HFF-Myc (cell line): Measurements from ENCODE around the gene NR2C2AP.

Experiments
- DNase-seq: peaks from one replicate; pipeline ENCODE4 v3.0.0-alpha.2; 2011; ENCODE audit warnings: low read depth; ENCODE audit errors: extremely low read depth
- H3K4me3 ChIP-seq: replicated peaks from 2 replicates; pipeline ENCODE4 v1.5.1; 2011; ENCODE audit warnings: low read depth, mild to moderate bottlenecking, control low read depth, low read length
- TF ChIP-seq, protein P1 (sequence below): IDR thresholded peaks from 2 replicates; pipeline ENCODE4 v1.5.1; 2012; ENCODE audit warnings: mild to moderate bottlenecking, low read depth, low read length, control low read depth; ENCODE audit errors: missing control alignments

Gene NR2C2AP, protein sequence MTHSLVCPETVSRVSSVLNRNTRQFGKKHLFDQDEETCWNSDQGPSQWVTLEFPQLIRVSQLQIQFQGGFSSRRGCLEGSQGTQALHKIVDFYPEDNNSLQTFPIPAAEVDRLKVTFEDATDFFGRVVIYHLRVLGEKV

DNA sequence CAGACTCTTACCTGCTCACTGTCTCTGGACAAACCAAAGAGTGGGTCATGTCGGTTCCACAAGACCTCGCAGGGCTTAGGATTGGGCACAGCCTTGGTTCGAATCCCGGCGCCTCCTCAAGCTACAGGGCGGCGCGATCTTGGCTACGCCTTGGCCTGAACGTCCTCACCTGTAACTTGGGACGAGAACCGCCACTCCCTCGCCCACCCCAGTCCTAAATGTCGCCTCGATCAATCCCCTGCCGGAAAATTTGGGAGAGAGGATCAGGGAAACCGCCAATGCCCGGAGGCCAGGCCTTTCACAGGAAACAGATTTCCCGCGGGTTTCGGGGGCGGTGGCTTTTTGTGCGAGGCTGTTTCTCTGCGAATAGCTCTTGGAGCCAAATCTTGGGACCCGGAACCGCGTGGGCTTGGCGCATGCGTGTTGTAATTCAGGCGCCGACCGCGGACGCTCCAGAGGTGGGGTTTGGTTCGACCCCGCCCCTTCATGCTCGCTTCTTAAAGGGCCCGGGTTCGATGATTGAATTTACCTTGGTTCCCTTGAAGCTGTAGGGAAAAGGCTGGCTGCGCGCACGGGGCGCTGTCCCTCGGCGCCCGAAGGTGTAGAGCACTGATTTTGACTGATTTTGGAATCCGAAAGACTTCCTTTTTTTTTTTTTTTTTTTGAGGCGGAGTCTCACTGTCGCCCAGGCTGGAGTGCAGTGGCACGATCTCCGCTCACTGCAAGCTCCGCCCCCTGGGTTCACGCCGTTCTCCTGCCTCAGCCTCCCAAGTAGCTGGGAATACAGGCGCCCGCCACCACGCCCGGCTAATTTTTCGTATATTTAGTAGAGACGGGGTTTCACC is at the start of gene NR2C2AP:
NR2C2AP (minus strand) TSS at position 403 of the 845 bp plus-strand sequence; CDS start at position 49, 354 bp downstream.
- peak; percentile 82 for DNase-seq
- TF ChIP-seq, protein P1, sequence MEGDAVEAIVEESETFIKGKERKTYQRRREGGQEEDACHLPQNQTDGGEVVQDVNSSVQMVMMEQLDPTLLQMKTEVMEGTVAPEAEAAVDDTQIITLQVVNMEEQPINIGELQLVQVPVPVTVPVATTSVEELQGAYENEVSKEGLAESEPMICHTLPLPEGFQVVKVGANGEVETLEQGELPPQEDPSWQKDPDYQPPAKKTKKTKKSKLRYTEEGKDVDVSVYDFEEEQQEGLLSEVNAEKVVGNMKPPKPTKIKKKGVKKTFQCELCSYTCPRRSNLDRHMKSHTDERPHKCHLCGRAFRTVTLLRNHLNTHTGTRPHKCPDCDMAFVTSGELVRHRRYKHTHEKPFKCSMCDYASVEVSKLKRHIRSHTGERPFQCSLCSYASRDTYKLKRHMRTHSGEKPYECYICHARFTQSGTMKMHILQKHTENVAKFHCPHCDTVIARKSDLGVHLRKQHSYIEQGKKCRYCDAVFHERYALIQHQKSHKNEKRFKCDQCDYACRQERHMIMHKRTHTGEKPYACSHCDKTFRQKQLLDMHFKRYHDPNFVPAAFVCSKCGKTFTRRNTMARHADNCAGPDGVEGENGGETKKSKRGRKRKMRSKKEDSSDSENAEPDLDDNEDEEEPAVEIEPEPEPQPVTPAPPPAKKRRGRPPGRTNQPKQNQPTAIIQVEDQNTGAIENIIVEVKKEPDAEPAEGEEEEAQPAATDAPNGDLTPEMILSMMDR = no peak
- peak within 1 kb of the TSS; percentile 70 for H3K4me3 ChIP-seq

DNA sequence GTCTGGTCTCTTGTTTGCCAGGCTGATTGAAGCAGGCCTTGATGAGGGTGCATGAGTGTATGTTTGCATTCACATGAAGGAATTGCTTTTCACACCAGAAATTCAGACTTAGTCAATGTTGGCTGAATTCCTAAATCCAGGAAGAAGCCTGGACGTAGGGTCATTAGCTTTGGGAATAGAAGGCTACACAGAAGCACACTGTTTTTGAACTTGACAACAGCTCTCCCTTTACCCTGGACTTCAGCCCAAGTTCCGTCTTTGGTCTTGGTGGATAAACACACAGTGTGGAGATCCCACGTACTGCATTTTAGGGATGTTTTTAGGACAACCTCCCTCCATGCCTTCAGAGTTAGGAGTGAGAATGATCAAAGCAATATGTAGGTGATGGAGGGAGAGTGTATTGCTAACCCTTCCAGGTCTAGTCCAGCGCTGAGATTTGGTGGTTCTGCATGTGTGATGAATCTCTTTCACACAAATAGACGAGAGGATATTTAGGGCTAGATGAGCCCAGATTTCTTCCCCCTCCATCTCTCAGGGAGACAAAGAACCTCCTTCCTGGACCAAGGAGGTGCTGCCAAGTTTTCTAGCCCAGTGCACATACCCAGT is 47.1 kb upstream of the NR2C2AP start:
- TF ChIP-seq, protein P1 = no peak
- no peak for DNase-seq

DNA sequence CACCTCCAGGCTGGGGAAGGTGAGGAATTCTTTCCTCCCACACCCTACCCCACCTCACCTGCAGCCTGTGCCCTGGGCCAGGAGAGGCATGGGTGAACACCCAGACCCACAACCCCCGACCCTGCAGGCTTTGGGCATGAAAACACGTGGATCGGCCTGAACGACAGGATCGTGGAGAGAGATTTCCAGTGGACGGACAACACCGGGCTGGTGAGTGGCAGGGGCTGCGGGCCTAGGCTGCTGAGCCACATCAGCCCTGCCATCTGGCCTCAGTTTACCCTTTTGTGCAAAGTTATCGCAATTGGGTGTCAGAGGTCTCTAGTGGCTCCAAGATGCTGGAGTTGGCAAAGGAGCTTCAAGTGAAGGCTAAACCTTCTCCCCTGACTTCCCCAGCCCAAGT is 37.3 kb upstream of the NR2C2AP start:
- TF ChIP-seq, protein P1 = no peak
- DNase-seq = no peak

More for the DNA sequence above, 47.1 kb upstream of the NR2C2AP start:
- no peak overlapping the region for H3K4me3 ChIP-seq

DNA sequence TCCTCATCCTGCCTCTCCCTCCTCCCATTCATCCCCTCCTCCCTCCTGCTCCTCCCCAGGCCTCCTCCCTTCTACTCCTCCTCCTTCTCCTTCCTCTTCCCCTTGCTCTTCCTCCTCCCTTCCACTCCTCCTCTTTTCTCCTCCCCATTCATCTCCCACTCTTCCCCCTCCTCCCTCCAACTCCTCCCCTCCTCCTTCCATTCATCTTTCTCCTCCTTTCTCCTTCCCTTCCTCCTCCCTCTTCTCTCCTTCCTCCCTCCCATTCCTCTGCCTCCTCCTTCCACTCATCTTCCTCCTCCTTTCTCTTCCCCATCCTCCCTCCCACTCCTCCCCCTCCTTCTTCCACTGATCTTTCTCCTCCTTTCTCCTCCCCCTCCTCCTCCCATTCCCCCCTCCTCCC is 36.5 kb upstream of the NR2C2AP start:
- H3K4me3 ChIP-seq = no peak overlapping the region
- TF ChIP-seq, protein P1 = no peak
- DNase-seq = no peak

More for the DNA sequence above, 37.3 kb upstream of the NR2C2AP start:
- no peak overlapping the region for H3K4me3 ChIP-seq

DNA sequence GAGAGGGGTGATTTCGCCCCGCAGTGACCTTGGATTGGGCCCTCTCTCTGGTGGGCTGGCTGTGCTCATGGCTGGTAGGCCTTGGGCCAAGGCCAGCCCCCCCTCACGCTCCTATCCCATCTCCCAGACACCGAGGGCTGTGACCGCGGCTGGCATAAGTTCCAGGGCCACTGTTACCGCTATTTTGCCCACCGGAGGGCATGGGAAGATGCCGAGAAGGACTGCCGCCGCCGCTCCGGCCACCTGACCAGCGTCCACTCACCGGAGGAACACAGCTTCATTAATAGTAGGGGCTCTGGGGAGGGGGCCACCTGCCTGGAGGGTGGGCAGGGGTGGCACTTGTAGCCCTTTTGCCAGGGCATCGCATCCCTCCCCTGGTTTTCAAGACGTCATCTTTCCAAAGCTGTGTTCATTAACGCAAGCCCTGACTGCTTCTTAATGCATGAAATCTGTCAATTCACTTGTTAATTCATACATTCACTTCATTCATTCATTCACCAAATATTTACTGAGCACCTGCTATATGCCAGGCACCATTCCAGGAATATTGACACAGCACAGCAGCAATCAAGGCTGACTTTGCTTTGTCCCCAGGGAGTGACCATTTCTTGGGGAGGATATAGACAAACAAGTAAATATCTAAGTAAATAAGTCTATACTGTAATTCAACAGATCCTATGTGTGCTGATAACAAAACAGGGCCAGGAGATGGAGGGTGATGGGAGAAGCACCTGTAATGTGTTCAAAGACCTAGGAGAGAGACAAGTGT is 35.1 kb upstream of the NR2C2AP start:
- H3K4me3 ChIP-seq = no peak overlapping the region
- TF ChIP-seq, protein P1 = no peak
- no peak for DNase-seq

DNA sequence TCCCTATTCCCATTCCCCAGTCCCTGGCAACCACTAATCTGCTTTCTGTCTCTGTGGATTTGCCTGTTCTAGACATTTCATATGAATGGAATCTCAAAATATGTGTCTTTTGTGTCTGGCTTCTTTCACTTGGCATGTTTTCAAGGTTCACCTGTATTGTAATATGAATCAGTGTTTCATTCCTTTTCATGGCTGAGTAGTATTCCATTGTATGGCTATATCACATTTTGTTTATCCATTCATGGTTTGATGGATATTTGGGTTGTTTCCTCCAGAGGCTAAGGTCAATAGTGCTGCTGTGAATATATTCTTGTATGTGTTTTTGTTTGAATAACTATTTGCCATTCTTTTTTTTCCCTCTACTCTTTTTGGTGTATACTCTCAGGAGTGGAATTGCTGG is 33.0 kb upstream of the NR2C2AP start:
- H3K4me3 ChIP-seq = no peak overlapping the region
- TF ChIP-seq, protein P1 = no peak
- no peak for DNase-seq
